Naive B cell (primary cell): Measurements from ENCODE around the gene SYNGR3. TPM values are rescaled to one million over a fixed set of nuclear protein-coding genes. Genes with fewer than 3 reads are reported as not detected.

Experiments
- ATAC-seq, 2 donors: fragments of 150-1000 bp; cut with Tn5 transposase; 2 replicates each; pipeline ENCODE4 v1.10.0; 2021; ENCODE audit warnings: low read depth in 2 of 2, mild to moderate bottlenecking in 2 of 2, moderate library complexity in 2 of 2
- DNase-seq: peaks from one replicate; pipeline ENCODE4 v3.0.0; 2022
- H3K27ac Mint-ChIP-seq, 6 donors: one replicate each; pipeline ENCODE4 v1.8.0; 2020 to 2022; ENCODE audit warnings: mild to moderate bottlenecking in 6 of 6, mixed read lengths in 6 of 6, moderate library complexity in 5 of 6, inconsistent platforms in 2 of 6
- H3K27me3 Mint-ChIP-seq, 3 donors: one replicate each; pipeline ENCODE4 v1.8.0; 2021 to 2022; ENCODE audit warnings: mixed read lengths in 3 of 3, mild to moderate bottlenecking in 1 of 3
- H3K36me3 Mint-ChIP-seq, 2 donors: one replicate each; pipeline ENCODE4 v1.8.0; 2020 to 2022; ENCODE audit warnings: mixed read lengths in 2 of 2, inconsistent platforms in 1 of 2, mild to moderate bottlenecking in 1 of 2
- H3K4me1 Mint-ChIP-seq, 3 donors: one replicate each; pipeline ENCODE4 v1.8.0; 2020 to 2022; ENCODE audit warnings: mixed read lengths in 3 of 3, inconsistent platforms in 1 of 3, mild to moderate bottlenecking in 1 of 3, moderate library complexity in 1 of 3
- H3K4me3 Mint-ChIP-seq, 8 donors: one replicate each; pipeline ENCODE4 v1.8.0; 2020 to 2022; ENCODE audit warnings: mild to moderate bottlenecking in 8 of 8, mixed read lengths in 8 of 8, moderate library complexity in 8 of 8, inconsistent platforms in 2 of 8
- H3K9me3 Mint-ChIP-seq, 7 donors: one replicate each; pipeline ENCODE4 v1.8.0; 2020 to 2022; ENCODE audit warnings: mixed read lengths in 7 of 7, mild to moderate bottlenecking in 5 of 7, inconsistent platforms in 2 of 7, moderate library complexity in 1 of 7
- polyA plus RNA-seq, 6 donors: library from polyadenylated mRNA; unstranded; fragments of 300-500 nt; fragmentation: Illumina TruSeq; gene quantifications; one replicate each; pipeline ENCODE4 v1.2.3, GENCODE V29; 2021; ENCODE audit warnings: low read depth in 6 of 6

Gene SYNGR3
- polyA plus RNA-seq, 6 donors from 2014 or later, result 1.5 to 4.1 (median 2.8) TPM; not detected in 1

DNA sequence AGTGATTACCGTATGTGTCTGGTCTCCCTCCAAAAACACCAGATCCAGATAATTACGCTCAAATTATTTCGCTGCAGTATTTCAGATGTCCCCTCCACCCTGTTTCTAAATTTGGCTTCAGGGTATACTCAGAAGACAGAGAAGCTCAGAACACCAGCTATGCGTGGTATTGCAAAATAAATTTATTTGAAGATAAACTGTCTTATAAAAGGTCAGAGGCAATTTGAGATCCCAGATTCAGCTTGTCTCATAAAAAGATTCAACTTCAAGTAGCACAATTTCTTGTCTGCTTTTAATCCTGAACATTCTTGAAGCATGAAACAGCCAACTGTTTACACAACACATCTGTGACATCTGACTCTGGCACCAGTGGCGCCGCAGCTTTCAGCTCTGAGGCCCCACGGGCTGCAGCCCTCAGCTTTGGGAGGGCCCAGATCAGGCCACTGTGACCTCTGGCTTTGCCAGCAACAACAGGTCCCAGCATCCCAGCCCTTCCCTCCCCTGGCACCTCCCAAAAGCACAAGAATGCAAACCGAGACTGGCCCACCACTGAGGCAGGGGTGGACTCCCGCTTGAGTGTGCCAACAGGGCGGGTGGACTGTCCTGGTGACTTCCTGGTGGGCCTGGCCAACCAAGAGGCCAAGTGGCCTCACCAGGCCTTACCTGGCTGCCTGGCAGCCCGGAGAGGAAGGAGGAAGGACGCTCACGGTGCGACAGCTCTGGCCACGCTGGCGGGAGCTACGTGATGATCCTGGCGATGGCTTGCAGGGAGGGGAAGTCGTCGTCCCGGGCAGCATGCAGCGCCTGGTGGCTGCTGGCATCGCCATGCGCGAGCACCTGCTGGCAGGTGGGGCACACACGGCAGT is 8.0 kb downstream of the SYNGR3 start:
- H3K4me1 Mint-ChIP-seq, result peaks cover 5 to 10% (median 9%) of the 10 kb centered on the region in 3 donors
- H3K27ac Mint-ChIP-seq, result peak overlapping the region in 1 of 6 donors; percentile 57
- no peaks in the 10 kb centered on the region for H3K27me3 Mint-ChIP-seq
- ATAC-seq, result no peak
- DNase-seq, result no peak
- no peaks in the 10 kb centered on the region for H3K9me3 Mint-ChIP-seq
- no peaks in the 10 kb centered on the region for H3K36me3 Mint-ChIP-seq
- no peak overlapping the region for H3K4me3 Mint-ChIP-seq

DNA sequence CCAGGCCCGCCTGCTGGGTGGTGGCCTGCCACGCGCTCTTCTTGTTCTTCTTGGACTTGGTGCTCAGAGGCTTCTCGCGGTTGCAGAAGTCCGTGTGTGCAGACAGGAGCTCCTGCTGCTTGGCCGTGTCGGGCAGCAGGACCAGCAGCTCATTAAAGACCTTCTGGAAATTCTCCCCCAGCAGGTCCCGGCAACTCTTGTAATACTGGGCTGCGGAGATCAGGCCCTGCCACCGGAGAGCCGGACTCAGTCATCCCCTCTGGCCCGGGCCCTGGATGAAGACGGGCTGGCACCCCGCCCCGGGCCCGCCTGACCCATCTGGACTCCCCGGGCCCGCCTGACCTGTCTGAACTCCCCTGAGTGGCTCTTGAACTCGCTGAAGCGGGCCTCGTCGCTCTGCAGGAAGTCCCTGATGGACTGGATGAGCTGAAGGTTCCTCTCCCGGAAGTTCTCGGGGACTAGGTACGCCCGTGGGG is 8.6 kb downstream of the SYNGR3 start:
- peaks cover 5 to 7% (median 7%) of the 10 kb centered on the region in 3 donors for H3K4me1 Mint-ChIP-seq
- H3K27ac Mint-ChIP-seq, result peak overlapping the region in 1 of 6 donors; percentile 2

DNA sequence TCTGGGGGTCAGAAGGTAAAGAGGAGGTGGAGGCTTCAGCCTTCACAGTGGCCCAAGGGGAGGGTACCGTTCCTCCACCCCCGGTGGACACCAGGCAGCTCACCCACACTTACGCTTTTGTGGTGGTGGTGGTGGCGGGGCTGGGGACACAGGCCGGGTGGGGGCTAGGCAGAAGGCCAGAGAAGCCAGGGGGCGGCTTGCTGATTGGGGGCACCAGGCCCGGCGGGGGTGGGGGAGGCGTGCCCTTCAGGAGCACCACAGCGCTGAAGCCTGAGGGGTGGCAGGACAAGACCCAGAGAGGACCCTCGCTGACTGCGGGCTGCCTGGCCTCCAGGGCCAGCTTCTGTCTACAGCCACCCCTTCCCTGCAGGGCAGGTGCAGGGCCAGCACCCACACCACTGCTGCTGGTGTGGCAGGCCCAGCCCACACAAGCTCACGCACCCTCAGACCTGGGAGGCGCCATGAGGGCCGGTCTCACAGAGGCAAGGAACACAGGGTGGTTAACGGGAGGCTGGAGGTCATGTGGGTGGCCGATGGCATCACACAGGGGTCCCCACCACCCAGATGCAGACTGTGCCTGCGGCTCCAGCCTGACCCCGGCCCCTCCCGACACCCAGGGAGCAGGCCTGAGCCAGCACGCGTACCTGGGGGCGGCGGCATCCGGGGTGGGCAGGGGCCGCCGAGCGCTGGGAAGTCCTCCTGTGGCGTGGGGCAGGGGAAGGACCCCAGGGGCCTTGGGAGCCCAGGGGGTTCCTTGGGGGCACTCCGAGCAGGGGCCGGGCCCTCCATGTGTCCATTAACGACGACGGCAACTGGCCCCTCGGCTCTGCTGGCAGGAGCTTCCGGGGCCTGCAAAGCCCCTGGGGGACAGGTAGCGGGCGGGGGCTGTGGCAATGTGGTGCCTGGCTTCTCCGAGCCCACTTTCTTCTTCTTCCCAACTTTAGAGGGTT is 9.4 kb downstream of the SYNGR3 start:
- H3K9me3 Mint-ChIP-seq, result no peaks in the 10 kb centered on the region
- H3K4me1 Mint-ChIP-seq, result peaks cover 0 to 3% (median 1%) of the 10 kb centered on the region in 3 donors
- H3K27me3 Mint-ChIP-seq, result no peaks in the 10 kb centered on the region
- peak overlapping the region in 1 of 6 donors; percentile 67 for H3K27ac Mint-ChIP-seq
- H3K36me3 Mint-ChIP-seq, result no peaks in the 10 kb centered on the region
- DNase-seq (no peak), ATAC-seq (no peak)
- peak overlapping the region in 2 of 8 donors; percentile 10 to 22 for H3K4me3 Mint-ChIP-seq

More for the DNA sequence above, 8.6 kb downstream of the SYNGR3 start:
- Mint-ChIP-seq H3K27me3 (no peaks in the 10 kb centered on the region), H3K36me3 (no peaks in the 10 kb centered on the region), H3K9me3 (no peaks in the 10 kb centered on the region), H3K4me3 (no peak overlapping the region)
- DNase-seq (no peak), ATAC-seq (no peak)

DNA sequence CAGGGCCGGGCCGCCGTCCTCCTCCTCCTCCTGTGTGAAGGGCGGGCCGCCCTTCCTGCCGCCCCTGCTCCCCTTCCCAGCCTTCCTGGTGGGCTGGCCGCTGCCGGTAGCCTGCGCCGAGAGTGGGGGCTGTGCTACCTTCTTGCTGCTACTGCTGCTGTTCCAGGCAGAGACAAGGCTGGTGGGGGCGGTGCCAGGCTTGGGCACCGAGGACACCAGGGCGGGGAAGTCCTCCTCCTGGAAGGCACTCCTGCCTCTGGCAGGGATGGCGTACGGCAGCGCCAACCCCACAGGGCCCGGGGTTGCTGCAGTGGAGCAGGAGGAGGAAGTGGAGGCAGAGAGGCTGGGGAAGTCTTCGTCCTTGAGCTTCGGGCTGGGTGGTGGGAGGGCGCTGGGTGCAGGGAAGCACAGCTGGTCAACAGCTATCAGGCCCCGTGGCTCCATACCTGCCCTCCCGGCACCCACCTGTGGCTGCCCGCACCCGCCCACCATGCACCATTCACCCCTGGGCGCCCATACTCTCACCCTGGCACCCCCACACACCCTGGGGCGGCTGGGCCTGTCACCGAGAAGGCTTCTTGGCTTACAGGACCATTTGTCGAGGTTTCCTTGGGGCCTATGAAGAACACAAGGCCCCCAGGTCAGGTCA is 10.2 kb downstream of the SYNGR3 start:
- DNase-seq (no peak), ATAC-seq (no peak)
- Mint-ChIP-seq H3K27me3 (no peaks in the 10 kb centered on the region), H3K36me3 (no peaks in the 10 kb centered on the region), H3K9me3 (no peaks in the 10 kb centered on the region), H3K27ac (no peak overlapping the region), H3K4me1 (peaks cover 0 to 11% (median 0%) of the 10 kb centered on the region in 3 donors), H3K4me3 (no peak overlapping the region)

DNA sequence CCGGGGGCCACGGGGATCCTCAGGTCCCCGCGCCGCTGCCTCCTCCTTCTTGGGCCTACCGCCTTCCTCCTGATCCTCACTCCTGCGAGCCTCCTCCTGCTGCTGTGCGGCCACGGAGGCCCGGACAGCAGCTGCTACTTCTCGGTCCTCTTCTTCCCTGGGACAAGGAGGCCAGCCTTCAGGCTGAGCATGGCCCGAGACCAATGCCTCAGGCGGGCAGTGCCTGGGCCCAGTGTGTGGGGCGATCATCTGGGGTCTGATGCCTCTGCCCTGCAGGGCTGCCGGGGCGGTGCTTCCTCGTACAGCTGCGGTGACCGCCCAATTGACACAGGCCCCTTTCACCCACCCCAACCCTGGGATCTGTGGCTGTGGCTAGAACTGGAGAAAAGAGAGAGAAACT is 11.3 kb downstream of the SYNGR3 start:
- no peaks in the 10 kb centered on the region for H3K27me3 Mint-ChIP-seq
- no peaks in the 10 kb centered on the region for H3K36me3 Mint-ChIP-seq
- H3K4me1 Mint-ChIP-seq, result peaks cover 6 to 22% (median 6%) of the 10 kb centered on the region in 3 donors
- ATAC-seq (no peak), DNase-seq (no peak)
- H3K4me3 Mint-ChIP-seq, result no peak overlapping the region
- no peak overlapping the region for H3K27ac Mint-ChIP-seq
- no peaks in the 10 kb centered on the region for H3K9me3 Mint-ChIP-seq

DNA sequence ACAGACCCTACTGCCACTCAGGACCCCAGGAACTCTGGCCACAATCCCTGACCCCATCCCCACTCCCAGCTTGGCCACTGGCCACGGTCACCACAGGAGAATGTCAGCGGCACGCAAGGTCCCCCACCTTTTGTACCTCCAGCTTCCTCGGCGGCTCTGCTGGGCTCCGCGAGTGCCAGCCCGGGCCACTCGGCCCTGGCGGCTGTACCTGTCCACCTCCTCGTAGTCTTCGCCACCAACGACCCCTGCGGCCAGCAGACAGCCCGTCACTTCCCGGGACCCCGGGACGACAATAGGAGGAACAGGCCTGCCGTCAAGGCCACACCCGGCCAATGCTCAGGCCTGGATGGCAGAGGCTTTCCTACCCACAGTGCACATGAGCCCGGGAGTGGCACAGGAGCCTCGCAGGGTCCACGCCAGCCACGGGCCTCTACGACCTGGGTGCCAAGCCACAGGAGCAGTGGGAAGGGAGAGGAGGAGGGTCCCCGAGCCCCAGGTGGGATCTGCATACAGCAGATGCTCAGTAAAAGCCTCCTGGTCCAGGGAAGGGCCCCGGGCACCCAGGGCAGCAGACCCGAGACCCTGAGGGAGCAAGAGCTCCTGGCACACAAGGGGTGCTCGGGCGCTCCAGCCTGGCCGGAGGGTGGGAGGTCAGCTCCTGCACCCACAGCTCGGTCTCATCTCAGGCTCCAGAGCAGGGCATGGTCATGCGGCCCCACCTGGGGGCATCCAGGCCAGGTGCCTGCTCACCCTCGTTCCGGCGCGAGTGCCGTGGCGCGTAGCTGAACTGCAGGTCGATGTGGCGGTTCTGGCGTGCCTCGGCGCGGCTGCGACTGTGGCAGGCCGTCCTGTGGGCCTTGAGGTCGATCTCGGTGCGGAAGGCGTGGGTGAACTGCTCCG is 11.9 kb downstream of the SYNGR3 start:
- no peak for DNase-seq
- H3K4me3 Mint-ChIP-seq, result no peak overlapping the region
- no peaks in the 10 kb centered on the region for H3K36me3 Mint-ChIP-seq
- no peak for ATAC-seq
- no peaks in the 10 kb centered on the region for H3K27me3 Mint-ChIP-seq
- no peaks in the 10 kb centered on the region for H3K9me3 Mint-ChIP-seq
- H3K27ac Mint-ChIP-seq, result no peak overlapping the region
- peaks cover 11 to 28% (median 13%) of the 10 kb centered on the region in 3 donors for H3K4me1 Mint-ChIP-seq

DNA sequence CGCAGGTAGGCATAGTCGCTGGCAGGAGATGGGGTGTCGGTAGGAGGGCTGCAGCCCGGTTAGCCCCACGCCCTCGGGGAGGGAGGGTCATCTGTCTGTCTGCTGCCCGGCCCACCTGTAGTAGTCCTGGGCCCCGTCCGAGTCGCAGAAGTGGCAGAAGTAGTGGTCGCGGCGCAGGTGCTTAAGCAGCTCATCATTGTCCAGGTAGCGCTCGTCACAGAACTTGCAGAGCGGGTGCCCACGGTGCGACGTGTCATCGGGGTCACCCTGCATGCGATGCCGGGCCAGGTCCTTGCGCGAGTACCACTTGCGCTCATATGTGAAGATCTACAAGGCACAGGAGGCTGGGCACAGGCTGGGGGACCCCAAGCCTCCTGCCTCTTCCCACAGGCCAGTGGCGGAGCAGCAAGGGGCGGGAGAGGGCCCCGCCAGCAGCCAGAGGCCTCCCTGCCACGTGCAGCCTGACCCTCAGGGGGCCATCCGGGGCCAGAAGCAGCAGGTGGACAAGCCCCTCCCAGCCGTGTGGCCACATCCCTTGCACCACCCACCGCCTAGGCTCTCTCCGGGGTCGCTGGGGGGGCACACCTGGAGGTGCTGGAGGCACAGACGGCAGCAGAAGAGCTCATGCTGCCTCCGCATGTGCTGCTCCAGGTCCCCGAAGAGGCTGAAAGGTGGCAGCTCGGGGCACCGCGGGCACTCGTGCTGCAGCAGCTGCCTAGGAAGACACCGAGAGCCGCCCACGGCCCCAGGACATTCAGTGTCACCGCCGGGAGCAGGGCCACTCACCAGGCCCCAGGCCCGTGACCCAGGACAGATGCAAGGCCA is 12.8 kb downstream of the SYNGR3 start:
- DNase-seq (no peak), ATAC-seq (no peak)
- Mint-ChIP-seq H3K9me3 (no peaks in the 10 kb centered on the region), H3K27ac (no peak overlapping the region), H3K36me3 (no peaks in the 10 kb centered on the region), H3K4me1 (peaks cover 19 to 37% (median 21%) of the 10 kb centered on the region in 3 donors), H3K27me3 (no peaks in the 10 kb centered on the region), H3K4me3 (no peak overlapping the region)

DNA sequence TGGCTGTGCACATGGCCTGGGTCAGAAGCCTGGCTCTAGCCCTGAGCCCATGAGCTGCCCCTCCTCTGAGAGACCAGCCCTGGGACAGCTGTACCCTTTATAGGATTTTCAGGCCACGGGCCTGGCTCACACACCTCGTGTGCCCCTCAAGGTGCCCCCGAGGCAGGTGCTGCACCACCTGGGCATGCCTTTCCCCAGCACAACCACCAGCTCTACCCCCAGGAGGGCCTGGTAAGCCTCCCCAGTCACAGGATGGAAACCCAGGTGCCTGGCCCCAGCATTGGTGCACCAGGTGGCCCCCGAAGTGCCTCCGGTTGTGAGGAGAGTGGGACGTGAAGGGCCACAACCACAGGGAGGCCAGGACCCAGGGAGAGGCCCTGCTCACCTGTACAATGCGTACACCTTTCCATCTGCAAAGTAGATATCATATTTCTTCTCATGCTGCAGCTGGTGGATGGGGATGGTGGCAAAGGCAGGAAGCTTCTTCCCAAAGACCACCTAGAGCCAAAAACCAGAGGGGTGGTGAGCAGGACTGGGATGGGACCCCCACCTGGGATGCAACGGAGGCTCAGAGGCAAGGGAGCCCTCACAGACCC is 13.6 kb downstream of the SYNGR3 start:
- no peak for DNase-seq
- Mint-ChIP-seq H3K27ac (no peak overlapping the region), H3K4me3 (no peak overlapping the region), H3K9me3 (no peaks in the 10 kb centered on the region), H3K36me3 (no peaks in the 10 kb centered on the region), H3K4me1 (peaks cover 26 to 45% (median 28%) of the 10 kb centered on the region in 3 donors), H3K27me3 (no peaks in the 10 kb centered on the region)
- ATAC-seq, result no peak

DNA sequence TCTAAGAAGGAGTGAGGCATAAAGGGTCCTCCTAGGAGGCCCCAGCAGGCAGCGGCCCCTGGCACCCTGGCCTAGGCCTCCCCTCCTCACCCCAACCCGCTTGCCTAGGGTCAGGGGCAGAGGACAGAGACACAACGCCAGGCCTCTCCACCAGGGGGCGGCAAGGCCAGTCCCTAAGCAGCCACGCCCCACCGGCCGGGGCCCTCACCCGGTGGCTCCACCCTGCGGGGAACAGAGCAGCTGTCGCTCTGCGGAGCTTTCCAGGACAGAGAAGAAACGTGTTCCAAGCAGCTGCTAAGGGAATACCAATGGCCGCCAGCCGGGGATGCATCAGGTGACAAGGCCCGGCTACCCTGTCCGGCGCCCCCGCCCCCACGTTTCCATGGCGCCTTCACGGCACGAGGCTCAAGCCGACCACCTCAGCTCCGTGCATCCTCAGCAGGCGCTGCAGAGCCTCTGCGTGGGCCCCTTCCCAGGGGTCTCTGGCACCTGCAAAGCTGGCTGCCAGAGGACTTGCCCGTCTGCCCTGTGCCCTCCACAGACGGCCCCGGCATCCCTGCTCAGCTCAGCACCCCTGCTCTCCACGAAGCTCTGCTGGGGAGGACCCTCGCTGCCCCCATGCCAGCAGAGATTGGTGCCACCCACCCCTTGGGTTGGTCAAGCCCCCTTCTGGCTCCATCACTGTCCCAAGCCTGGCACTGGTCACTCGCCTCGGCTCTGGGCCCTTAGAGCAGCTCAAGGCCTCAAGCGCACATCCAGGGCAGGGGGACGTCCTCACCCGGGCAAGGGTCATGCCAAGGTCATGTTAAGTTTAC is 14.3 kb downstream of the SYNGR3 start:
- no peaks in the 10 kb centered on the region for H3K36me3 Mint-ChIP-seq
- H3K4me1 Mint-ChIP-seq, result peaks cover 33 to 51% (median 34%) of the 10 kb centered on the region in 3 donors
- ATAC-seq (peak; percentile 95 to 99), DNase-seq (peak; percentile 84)
- no peaks in the 10 kb centered on the region for H3K9me3 Mint-ChIP-seq
- H3K27me3 Mint-ChIP-seq, result no peaks in the 10 kb centered on the region
- peak overlapping the region in 1 of 6 donors; percentile 47 for H3K27ac Mint-ChIP-seq
- H3K4me3 Mint-ChIP-seq, result peak overlapping the region in 1 of 8 donors; percentile 21

DNA sequence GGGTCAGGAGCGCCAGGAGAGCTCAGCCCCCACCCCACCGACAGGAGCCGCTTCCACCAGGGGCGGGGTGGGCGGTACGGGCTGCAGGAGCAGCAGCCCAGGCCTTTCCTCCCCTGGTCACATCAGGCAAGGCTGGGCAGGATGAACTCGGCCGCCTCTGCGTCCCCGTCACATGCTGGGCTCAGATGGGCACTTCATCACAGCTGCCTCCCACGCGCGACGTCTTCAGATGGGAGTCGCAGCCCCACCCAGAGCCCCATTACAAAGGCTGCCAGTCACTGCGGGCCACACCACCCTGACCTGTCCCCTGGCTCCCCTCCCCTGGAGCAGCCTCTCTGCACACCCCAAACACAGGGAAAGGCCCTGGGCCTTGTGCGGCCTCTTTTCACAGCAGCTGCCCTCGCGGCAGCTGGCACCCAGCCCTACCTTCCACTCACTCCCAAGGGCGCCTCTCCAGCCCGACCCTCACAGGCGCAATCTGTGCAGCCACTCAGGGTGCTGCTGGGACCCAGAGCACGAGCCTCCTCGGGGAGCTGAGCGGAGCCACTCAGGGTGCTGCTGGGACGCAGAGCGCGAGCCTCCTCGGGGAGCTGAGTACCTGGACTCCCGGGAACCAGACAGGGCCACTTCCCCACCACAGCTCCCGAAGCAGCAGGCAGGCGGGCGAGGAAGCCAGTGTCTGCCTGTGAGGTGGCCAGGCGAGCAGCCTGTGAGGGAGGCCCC is 15.2 kb downstream of the SYNGR3 start:
- H3K4me3 Mint-ChIP-seq, result peak overlapping the region in 1 of 8 donors; percentile 74
- H3K27me3 Mint-ChIP-seq, result no peaks in the 10 kb centered on the region
- DNase-seq (no peak), ATAC-seq (no peak)
- H3K4me1 Mint-ChIP-seq, result peaks cover 33 to 53% (median 34%) of the 10 kb centered on the region in 3 donors
- H3K27ac Mint-ChIP-seq, result peak overlapping the region in 1 of 6 donors; percentile 38
- H3K9me3 Mint-ChIP-seq, result no peaks in the 10 kb centered on the region
- H3K36me3 Mint-ChIP-seq, result no peaks in the 10 kb centered on the region
